Adipose tissue (tissue), 3 donors: Measurements from ENCODE around the gene USP3. TPM values are rescaled to one million over a fixed set of nuclear protein-coding genes. Genes with fewer than 3 reads are reported as not detected.

Experiments used
- H3K27ac ChIP-seq: one replicate; pipeline ENCODE4 v1.5.1; 2013; ENCODE audit warnings: low read depth, low read length
- WGBS, 3 donors: extraction: QIAGEN DNeasy Blood & Tissue Kit; methylation state at CpG; one replicate each; pipeline ENCODE4 v1.1.7; 2013; 5-methylcytosine and 5-hydroxymethylcytosine counted together
- polyA plus RNA-seq, 3 donors: library from polyadenylated mRNA; stranded (reverse); fragments of 200-250 nt; gene quantifications; one replicate each; pipeline ENCODE4 v1.2.3, GENCODE V29; 2013
- donor health status: healthy with polysubstance abuse.
- donor health status: Bipolar disorder and iron deficiency.
- donor health status: healthy.

USP3 gene
- polyA plus RNA-seq, 3 donors = 12.0 to 27.6 (median 15.6) TPM

DNA sequence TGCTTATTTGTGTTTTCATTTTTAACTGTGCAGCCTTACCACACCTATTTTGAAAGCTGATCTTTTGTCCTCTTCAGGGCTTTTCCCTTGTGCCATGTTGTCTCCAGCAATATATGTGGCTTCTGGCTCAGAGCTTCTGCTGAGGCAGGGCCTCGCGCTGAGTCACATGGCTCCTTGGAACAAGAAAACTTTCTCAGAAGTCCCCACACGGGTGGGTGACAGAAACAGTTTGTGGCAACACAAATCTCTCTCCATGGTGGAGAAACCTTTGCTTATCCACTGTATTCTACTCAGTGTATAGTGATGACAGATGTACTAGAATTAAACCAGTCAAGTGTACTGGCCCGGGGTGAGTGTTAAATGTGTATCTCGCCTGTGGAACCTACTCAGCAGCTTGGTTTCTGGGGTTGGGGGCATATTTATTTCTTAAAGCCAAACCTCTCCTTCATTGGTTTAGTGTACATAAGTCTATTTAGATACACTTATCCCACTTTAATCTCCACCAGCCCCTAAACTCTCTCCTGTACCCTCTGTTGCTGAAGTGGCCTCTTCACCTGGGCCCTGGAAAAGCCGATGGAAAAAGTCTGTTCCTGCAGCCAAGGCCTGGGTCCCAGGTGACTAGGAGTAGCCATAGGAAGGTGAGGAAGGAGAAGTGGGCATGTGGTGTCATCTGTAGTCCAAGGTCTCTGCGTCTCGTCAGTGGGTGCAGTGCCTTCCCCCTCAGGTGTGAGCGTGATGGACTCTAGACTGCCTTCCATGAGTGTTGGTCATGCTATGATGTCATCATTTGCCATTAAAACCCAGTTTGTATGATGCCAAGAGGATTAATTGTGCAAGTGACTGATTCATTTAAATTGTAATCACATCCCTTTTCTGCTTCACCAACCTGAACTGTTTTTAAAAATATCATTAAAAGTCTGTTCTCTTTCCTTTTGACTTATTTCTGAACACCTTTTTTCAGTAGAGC lies 89.6 kb downstream of the USP3 start:
- WGBS, 3 donors = 73 to 86% (median 78%) methylated on average over 9 of the region's 9 CpGs
- H3K27ac ChIP-seq = no peak overlapping the region

DNA sequence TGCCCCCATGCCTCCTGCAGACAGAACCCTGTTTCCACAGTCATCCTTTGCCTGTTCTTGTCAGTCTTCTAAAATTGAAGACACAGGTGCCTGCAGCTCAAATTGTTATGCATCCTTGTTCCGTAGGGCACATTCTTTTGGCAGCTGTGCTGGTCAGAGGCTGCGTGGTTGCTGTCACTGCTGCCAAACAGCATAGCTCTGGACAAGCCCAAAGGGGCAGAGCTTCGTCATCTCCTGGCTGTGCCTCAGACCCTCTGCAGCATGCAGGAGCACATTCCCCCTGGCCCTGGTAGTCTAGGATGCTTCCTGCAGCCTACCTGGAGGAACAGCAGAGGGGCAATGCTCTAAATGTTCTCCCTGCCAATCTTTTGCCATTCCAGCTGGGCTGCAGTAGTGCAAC lies 90.7 kb downstream of the USP3 start:
- H3K27ac ChIP-seq = no peak overlapping the region
- WGBS, 3 donors = 77 to 85% (median 77%) methylated on average over 3 of the region's 3 CpGs

DNA sequence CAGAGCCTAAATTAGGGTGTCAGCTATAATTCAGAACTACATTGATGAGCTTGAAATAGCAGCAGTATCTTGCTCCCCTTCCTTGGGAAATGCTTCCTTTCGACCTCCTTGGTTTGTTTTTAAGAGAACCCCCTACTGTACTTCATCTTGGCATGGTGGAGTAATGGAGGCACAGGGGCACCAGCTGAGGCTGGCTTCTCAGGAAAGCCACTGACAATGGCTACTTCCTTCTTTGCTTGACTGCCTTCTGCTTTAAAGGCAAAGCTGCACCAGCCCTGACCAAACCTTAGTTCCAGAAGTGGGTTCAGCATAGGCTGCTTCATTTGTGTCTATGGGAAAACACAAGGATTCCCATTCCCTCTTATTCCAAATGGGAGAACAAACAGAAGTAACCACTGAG lies 91.3 kb downstream of the USP3 start:
- H3K27ac ChIP-seq = no peak overlapping the region
- WGBS, 3 donors = 47 to 83% (median 70%) methylated on average over 1 of the region's 1 CpG

DNA sequence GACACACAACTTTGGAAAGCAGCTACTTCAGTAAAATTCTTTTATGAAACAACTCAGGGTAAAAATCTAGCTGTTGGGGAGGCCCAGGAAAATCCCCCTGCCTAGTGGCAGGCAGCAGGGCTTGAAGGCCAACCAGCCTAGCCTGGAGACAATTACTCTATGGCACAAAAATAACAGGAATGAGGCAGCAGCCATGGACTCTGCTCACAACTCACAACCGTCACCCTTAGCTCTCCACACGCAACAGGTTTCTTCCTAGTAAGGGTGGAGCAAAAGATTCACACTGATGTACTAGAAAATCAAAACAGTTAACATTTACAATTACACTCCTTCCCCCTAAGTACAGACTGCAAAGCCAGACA lies 92.3 kb downstream of the USP3 start:
- H3K27ac ChIP-seq = no peak overlapping the region

DNA sequence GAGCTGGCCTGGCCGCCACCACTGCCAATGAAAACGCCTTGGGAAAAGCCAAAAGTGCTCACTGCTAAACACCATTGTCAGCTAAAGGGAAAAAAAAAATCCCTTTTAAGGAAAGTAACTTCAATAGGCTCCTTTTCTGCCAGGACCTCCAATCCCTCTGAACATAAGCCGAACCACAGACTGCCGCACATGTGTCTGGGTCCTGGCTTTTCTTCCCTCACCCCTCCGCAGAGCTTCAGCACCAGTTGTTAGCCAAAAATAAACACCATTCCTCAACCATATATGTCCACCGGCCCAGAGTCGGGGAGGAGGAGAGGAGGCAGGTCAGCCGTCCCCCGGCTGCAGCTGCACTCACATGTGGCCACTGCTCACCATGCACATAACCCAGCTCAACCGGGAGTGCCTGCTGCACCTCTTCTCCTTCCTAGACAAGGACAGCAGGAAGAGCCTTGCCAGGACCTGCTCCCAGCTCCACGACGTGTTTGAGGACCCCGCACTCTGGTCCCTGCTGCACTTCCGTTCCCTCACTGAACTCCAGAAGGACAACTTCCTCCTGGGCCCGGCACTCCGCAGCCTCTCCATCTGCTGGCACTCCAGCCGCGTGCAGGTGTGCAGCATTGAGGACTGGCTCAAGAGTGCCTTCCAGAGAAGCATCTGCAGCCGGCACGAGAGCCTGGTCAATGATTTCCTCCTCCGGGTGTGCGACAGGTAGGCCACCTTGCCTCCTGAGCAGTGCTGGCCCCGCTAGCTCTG lies 92.8 kb downstream of the USP3 start, which contains the start of gene FBXL22:
FBXL22 (plus strand) TSS at position 350 of the 753 bp plus-strand sequence; CDS start at position 356, 6 bp downstream.
- 53 to 68% (median 57%) methylated on average over 22 to 23 of the region's 23 CpGs for WGBS, 3 donors
- H3K27ac ChIP-seq = no peak within 1 kb of the TSS

More for the DNA sequence above, 92.3 kb downstream of the USP3 start:
- WGBS, 3 donors = 53 to 89% (median 68%) methylated on average over 2 of the region's 2 CpGs

DNA sequence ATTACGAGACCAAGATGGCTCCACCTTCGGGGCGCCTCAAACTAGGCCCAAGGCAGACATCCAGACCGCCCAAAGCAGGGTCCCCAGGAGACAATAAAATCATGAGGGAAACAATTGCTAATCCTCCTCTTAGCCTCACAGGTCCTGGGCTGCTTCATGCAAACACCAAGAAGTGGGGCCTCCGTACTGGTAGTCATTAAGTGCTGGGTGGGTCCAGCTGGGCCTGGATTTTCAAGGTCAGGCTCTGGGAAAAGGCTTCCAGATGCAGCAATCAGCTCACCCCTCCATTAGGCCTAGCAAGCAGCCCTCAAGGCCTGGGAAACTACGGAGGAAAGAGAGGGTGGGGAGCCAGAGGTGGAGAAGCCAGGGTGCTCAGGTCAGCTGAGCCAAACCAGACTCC lies 93.4 kb downstream of the USP3 start:
- 87 to 94% (median 90%) methylated on average over 6 of the region's 6 CpGs for WGBS, 3 donors
- no peak overlapping the region for H3K27ac ChIP-seq

DNA sequence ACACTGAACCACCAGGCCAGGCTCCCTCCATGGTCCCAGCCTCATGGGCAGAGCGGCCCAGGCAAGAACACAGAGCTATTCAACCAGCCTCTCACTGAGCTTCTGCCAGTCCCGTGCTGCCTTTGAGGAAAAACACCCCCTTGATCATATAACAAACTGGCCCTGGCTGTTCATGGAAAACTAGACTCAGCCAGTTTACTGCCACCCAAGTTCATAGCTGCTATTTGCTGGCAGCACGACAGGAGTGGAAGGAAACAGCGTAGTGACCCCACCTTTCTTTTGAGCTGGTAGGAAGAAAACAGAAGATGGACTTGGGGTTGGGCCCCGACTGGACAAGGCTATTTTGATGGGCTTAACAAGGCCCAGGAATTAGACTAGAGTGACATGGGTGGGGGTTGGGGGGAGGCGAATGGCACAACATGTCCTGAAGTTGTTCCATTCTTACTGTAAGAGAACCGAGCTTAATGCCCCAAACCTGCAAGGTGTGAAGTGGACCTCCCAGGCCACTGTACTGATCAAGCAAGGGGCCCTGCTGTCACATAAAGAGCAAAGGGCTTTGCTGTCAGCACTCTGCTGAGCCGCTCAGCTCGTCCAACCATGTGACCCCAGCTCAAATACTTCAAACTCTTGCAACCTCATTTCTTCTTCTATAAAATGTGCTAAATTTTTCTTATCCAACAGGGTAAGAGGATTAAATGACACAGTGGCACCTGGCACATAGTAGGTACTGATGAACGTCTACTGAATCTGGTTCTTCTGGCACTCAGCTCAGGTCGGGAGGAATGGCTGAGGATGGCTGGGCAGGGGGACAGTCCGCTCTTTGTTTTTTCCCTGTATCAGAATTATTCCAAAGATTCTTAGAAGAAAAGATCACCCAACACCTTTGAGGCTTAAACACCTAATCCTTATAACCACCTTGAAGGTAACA lies 94.3 kb downstream of the USP3 start:
- H3K27ac ChIP-seq = no peak overlapping the region
- WGBS, 3 donors = 70 to 80% (median 80%) methylated on average over 12 of the region's 12 CpGs

DNA sequence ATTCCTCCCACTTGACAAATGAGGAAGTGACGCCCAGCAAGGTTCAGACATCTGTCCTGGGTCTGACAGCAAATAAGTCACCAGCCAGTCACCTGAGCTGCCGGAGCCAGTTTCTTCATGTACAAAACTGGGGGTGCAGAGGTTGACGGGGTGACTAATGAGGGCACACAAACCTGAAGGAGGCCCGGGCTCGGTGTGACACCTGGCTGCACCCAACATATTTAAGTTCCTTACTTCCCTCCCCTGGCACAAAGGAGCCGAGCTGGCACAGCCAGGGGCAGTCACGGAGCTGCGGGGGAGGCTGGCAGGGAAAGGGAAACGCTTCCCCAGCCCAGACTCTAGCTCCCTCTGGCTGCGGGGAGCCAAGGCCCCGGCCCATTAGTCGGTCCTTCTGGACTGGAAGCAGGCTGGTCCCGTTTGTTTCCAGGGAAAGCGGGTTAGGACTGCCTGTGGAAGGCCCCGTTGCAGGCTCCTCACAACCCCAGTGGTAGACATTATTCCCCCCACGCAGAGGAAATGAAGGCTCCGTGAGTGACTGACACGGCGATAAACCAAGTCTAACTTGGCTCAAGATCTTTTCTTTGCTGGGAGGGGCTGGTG lies 95.1 kb downstream of the USP3 start:
- WGBS, 3 donors = 21 to 45% (median 39%) methylated on average over 19 of the region's 19 CpGs
- H3K27ac ChIP-seq = no peak overlapping the region

DNA sequence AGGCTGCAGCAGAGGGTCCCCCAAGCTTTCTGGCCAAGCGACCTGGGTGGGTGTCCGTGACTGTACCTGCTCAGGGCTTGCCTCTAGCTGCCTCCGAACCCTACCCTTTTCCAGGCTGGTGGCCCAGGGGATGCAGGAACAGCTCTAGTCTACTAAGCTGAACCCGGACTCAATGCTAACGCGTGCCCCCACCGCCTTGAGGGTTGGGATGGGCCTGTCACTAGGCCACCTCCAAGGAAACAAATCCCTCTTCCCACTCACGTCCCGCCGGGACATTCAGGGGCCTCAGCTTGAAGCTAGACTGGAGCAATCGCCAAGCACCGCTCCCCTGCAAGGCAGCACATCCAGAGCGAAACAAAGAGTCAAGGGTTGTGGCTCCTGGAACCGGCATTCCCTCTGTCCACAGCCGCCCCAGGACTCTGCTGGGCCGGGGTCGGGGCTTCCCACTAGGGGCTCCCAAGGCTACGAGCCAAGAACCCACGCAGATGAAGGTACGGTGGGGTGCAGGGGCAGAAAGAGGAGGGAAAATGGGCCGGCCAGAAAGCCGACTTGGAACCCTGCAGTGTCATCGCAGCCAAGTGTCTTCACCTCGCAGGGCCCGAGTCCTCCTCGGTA lies 95.7 kb downstream of the USP3 start:
- WGBS, 3 donors = 10 to 18% (median 15%) methylated on average over 26 of the region's 26 CpGs
- H3K27ac ChIP-seq = no peak overlapping the region

DNA sequence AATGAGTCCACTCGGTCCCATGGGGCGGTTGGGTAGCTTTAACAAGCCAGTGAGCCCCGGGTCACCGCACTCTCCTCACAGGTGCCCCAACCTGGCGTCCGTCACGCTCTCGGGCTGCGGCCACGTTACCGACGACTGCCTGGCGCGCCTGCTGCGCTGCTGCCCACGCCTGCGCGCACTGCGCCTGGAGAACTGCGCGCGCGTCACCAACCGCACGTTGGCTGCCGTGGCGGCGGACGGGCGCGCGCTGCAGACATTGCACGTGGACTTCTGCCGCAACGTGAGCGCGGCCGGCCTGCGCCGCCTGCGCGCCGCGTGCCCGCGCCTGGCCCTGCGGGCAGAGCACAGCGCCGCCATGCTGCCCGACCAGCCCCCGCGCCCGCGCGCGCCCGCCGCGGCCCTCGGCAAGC lies 96.2 kb downstream of the USP3 start:
- no peak overlapping the region for H3K27ac ChIP-seq
- 0% methylated on average over 53 to 60 of the region's 60 CpGs for WGBS, 3 donors

DNA sequence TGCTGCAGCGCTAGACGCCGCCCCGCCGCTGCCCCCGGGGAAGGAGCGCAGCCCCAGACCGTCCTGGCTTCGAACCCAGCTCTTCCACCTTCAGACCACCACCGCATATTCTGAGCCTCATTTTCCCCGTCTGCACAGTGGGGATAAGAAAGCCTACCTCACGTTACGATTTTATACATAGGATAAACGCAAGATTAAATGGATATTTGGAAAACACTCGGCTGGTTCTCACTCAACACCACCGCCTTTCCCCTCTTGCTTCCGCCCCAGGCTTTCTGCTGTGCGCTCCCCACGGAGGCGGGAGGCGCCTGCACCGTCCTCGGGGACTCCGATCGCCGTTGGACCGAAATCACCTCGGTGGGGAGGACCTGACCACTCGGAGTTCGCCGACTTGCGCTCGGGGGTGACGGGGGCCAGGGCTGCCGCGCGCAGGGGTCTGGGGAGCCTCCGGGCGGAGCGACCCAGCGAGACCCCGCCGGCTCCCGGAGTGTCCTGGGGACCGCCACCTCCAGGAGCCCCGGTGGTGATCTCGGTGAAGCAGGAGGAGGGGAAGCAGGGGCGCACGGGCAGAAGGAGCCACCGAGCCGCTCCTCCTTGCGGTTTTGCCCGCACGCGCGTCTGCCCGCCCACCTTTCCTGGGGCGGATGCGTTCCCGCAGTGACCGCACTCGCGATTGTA lies 96.8 kb downstream of the USP3 start:
- H3K27ac ChIP-seq = no peak overlapping the region
- WGBS, 3 donors = 0 to 1% (median 1%) methylated on average over 56 to 63 of the region's 63 CpGs

DNA sequence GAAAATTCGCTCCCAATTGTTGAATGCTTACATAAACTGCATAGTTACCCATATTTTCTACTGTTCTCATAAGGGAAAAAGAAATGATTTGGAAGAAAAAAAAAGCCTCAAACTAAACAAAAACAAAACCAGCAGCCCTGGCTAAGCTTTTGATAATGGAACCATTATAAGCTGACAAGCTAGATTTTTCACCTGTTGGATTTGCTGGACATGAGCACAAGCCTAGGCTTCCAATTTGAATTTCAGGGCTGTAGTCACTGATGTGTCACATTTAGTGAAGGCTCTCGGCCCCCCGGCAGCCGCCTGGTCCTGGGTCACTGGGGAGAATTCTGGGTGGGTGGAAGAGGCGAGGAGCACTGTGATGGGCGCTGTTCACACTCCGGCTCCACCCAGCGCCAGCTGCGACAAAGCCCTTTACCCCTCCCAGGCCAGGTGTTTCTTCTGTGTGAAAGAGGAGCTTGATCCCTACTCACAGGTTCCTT lies 97.4 kb downstream of the USP3 start:
- H3K27ac ChIP-seq = no peak overlapping the region
- WGBS, 3 donors = 14 to 58% (median 49%) methylated on average over 9 of the region's 9 CpGs

DNA sequence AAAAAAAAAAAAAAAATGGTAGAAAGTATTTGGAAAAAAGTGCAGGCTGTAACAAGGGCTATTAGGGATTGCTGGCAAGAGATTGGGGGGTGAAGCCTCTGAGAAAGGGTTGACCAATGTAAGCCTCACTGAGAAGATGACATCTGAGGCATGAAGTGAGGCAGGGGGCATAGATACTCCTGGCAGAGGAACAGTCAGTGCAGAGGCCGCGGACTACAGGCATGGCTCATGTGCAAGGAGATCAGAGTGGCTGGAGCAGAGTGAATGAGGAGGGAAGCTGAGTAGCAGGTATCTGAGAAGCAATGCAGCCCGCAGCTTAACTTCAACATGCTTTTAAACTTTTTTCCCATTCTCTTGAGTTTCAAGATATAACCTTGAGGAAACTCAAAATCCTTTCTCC lies 98.2 kb downstream of the USP3 start:
- H3K27ac ChIP-seq = no peak overlapping the region
- 79 to 86% (median 83%) methylated on average over 3 of the region's 3 CpGs for WGBS, 3 donors

DNA sequence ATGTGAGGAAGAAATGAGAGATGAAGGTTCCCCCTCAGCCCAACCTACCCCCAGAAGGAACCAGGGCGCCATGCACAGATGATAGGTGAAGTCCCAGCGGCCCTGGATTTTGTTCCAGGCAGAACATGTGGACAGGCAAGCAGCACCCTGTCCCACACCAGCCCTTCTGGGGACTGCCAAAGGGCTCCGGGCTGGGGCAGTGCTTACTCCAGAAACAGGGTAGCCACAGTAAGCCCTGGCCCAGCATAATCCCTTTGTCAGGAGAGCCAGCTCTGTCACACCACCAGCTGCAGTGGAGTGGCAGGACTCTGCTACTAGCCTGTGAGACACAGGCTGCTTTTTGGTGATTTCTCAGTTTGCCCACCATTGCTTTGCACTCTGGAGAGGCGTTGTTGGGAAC lies 99.1 kb downstream of the USP3 start:
- WGBS, 3 donors = 88 to 92% (median 91%) methylated on average over 4 of the region's 4 CpGs
- H3K27ac ChIP-seq = no peak overlapping the region

DNA sequence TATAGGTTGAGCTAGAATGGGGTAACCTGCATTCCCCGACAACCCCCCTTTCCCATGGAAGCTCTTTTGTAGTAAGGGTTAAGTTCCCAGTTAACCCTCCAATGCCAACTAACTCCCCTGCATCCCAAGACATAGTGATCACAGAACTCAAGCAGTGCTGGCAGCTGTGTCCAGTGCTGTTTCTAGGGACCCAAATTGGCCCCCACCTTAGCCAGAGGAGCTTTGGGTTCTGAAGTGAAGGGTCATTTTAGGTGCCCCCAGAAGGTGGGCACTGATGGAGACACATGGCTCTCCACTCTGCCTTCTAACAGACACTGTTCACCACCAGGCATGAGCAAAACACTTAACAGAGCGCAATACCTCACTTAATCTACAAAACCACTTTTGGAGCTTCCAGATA lies 99.9 kb downstream of the USP3 start:
- WGBS, 3 donors = 98% methylated on average over 2 of the region's 2 CpGs

DNA sequence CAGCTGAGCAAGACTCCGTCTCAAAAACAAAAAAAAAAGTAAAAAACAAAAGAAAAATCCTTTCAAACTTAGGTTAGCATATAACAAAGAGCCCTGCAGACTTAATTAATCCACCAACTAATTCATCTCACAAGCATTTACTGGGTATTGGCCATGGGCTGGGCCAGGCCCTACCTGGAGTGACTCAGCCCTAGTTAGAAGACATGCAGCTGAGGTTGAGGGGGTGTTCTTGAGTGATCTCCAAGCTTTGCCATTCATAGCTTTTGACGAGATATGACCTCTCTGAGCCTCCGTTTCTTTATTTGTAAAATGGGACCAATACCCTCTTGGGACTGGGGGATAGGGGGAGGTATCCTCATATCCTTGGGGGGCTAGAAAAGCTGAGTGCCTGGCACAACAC lies 100.6 kb downstream of the USP3 start:
- 92 to 96% (median 94%) methylated on average over 3 of the region's 3 CpGs for WGBS, 3 donors
- no peak overlapping the region for H3K27ac ChIP-seq

More for the DNA sequence above, 99.9 kb downstream of the USP3 start:
- H3K27ac ChIP-seq = no peak overlapping the region

DNA sequence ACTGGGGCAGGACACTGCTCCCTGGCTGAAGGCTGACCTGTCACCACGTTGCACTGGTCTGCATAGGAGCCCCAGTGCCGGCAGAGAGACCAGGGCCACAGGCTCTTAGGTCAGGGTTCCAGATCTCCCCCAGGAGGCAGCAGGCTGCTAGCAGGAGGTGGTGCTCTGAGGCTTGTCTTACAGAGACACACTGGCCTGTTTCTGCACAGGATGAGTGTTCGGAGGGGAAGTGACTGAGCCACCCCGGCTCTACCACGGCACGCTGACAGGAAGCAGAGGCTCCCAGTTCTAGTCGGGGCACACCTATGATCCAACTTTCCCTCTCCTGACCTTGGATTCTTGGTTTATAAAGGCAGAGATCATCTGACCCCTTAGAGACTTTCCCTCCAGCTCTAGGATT lies 101.4 kb downstream of the USP3 start:
- no peak overlapping the region for H3K27ac ChIP-seq
- 35 to 65% (median 42%) methylated on average over 7 of the region's 7 CpGs for WGBS, 3 donors
